ENCODE results near the gene UQCRH. TPM values are rescaled to one million over a fixed set of nuclear protein-coding genes. Genes with fewer than 3 reads are reported as not detected.

UQCRH gene
- polyA plus RNA-seq, 1 of the 3 experiments (the other 2 are of a cell fraction), result 971 TPM

DNA sequence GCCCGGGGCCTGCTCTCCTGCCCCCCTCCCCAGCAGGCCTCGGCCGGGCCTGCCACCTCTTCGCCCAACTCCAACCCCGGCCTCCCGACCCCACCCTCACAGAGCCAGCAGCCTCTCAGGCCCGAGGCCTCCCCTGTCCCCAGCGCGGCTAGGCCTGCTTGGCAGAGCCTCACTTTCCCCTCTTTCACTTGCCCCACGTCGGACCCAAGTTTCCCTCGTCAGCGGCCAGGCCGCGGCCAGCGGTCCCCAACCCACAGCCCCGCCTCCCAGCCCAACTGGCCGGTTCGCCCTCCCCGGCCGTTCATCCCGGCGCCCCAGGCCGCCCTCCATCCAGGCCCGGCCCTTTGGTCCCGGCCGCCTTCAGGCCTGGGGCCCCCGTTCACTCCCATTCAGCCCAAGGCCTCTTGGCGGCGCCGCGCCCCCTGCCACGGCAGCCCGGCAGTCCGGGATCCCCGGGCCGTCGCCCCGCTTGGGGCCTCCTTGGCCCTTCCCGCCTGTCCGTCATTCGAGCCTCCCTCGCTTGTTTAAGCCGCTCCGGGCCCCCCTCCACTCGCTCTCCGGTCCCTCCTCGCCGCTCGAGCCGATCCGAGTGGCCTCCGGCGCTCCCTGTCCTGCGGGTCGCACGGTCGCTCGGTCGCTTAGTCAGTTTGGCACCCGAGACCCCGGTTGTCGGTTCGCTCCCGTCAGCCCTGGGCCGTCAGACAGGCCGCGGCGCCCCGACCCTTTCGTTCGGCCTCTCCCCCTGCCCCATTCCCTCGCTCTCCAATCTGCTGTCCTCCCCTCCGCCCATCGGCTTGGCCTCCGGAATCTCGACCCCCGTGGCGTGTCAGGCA is 1.5 kb upstream of the UQCRH start:
- peak; percentile 80 for DNase-seq
- Histone ChIP-seq H4K20me1 (ENCODE audit: insufficient read depth) (peaks cover 20% of the 10 kb centered on the region), H2AFZ (ENCODE audit: low read depth) (peak overlapping the region; percentile 42; the same call in 1 of the 2 replicates), H3K27ac (ENCODE audit: low read depth in 2 of 2, low read length in 1 of 2) (peak overlapping the region; percentile 93), H3K4me1 (ENCODE audit: control insufficient read depth in 1 of 2, insufficient read depth in 2 of 2, low read depth in 1 of 2, low read length in 1 of 2) (peaks cover 13 to 18% of the 10 kb centered on the region in 2 experiments), H3K4me2 (peak overlapping the region; percentile 95), H3K27me3 (ENCODE audit: insufficient read depth) (no peaks in the 10 kb centered on the region), H3K36me3 (replicated peaks in 1 of 2; ENCODE audit: control insufficient read depth in 1 of 2, insufficient read depth in 2 of 2, low read length in 1 of 2) (peaks cover 12 to 26% of the 10 kb centered on the region in 2 experiments), H3K79me2 (ENCODE audit: insufficient read depth) (peaks cover 90% of the 10 kb centered on the region), H3K4me3 (ENCODE audit: low read depth in 2 of 2, low read length in 1 of 2) (peak overlapping the region; percentile 66 to 89), H3F3A (replicated peaks; ENCODE audit: insufficient read depth) (peaks cover 10% of the 10 kb centered on the region), H3K9ac (peak overlapping the region; percentile 98), H3K9me2 (no peaks in the 10 kb centered on the region), H3K9me3 (no peaks in the 10 kb centered on the region)
- POLR2A ChIA-PET, result interaction anchor here (2.5 kb wide), 1 partner anchor 39 kb away, joined by 17 read pairs; the partner anchor contains the start of gene NSUN4
- TF ChIP-seq, protein P1, sequence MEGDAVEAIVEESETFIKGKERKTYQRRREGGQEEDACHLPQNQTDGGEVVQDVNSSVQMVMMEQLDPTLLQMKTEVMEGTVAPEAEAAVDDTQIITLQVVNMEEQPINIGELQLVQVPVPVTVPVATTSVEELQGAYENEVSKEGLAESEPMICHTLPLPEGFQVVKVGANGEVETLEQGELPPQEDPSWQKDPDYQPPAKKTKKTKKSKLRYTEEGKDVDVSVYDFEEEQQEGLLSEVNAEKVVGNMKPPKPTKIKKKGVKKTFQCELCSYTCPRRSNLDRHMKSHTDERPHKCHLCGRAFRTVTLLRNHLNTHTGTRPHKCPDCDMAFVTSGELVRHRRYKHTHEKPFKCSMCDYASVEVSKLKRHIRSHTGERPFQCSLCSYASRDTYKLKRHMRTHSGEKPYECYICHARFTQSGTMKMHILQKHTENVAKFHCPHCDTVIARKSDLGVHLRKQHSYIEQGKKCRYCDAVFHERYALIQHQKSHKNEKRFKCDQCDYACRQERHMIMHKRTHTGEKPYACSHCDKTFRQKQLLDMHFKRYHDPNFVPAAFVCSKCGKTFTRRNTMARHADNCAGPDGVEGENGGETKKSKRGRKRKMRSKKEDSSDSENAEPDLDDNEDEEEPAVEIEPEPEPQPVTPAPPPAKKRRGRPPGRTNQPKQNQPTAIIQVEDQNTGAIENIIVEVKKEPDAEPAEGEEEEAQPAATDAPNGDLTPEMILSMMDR (IDR thresholded peaks at IDR 0.05), result peak; percentile 17; the same call in 1 of the 2 replicates
- TF ChIP-seq EP300 (IDR thresholded peaks at IDR 0.05; ENCODE audit: borderline replicate concordance in 1 of 2, low read depth in 1 of 2, low read length in 1 of 2), result 0 out of 4 replicates have a peak, but pooled peaks of 1 of the 2 experiments have one; percentile 11
- peak; percentile 16; the same call in 1 of the 2 replicates for TF ChIP-seq YY1 (IDR thresholded peaks at IDR 0.05; ENCODE audit: low read depth)
- TF ChIP-seq MAX (IDR thresholded peaks at IDR 0.05; ENCODE audit: low read depth), result no peak
- TF ChIP-seq RXRA (IDR thresholded peaks at IDR 0.05; ENCODE audit: borderline replicate concordance, low read depth), result no peak
- TF ChIP-seq CHD2 (IDR thresholded peaks at IDR 0.05; ENCODE audit: low read length, partially characterized antibody), result no peak
- TF ChIP-seq POLR2AphosphoS5 (IDR thresholded peaks at IDR 0.05; ENCODE audit: low read depth, low read length), result no peak
- TF ChIP-seq FOXM1 (IDR thresholded peaks at IDR 0.05; ENCODE audit: low read depth), result no peak
- CTCF ChIA-PET, result interaction anchor here (0.8 to 3.5 kb wide), 3 partner anchors 21 to 39 kb away, joined by 3 to 22 read pairs (median 3); partner anchors contain the start of gene NSUN4
- 2% methylated on average over 31 of the region's 79 CpGs for WGBS (ENCODE audit: low lambda C conversion rate)

- Histone ChIP-seq H3K36me3 (replicated peaks in 1 of 2; ENCODE audit: control insufficient read depth in 1 of 2, insufficient read depth in 2 of 2, low read length in 1 of 2) (peaks cover 7 to 20% of the 10 kb centered on the region in 2 experiments), H3K9me3 (no peaks in the 10 kb centered on the region), H3K27ac (ENCODE audit: low read depth in 2 of 2, low read length in 1 of 2) (peak overlapping the region; percentile 93), H3K4me1 (ENCODE audit: control insufficient read depth in 1 of 2, insufficient read depth in 2 of 2, low read depth in 1 of 2, low read length in 1 of 2) (peaks cover 13 to 18% of the 10 kb centered on the region in 2 experiments), H4K20me1 (ENCODE audit: insufficient read depth) (peaks cover 26% of the 10 kb centered on the region), H3F3A (replicated peaks; ENCODE audit: insufficient read depth) (peaks cover 10% of the 10 kb centered on the region), H2AFZ (ENCODE audit: low read depth) (peak overlapping the region; percentile 36; the same call in 1 of the 2 replicates), H3K4me2 (peak overlapping the region; percentile 95), H3K9ac (peak overlapping the region; percentile 98), H3K9me2 (no peaks in the 10 kb centered on the region), H3K4me3 (ENCODE audit: low read depth in 2 of 2, low read length in 1 of 2) (peak overlapping the region; percentile 66 to 89), H3K27me3 (ENCODE audit: insufficient read depth) (no peaks in the 10 kb centered on the region), H3K79me2 (ENCODE audit: insufficient read depth) (peaks cover 95% of the 10 kb centered on the region)
- CTCF ChIA-PET, result interaction anchor here (0.9 to 3.5 kb wide), 7 partner anchors 11 to 45 kb away, joined by 3 to 22 read pairs (median 4); partner anchors contain the start of gene NSUN4
- POLR2A ChIA-PET, result interaction anchor here (0.7 to 2.5 kb wide), 6 partner anchors 16 to 75 kb away, joined by 3 to 17 read pairs (median 4); partner anchors contain the start of genes NSUN4 and RAD54L
- no peak for DNase-seq
- WGBS (ENCODE audit: low lambda C conversion rate), result 0% methylated on average over 6 of the region's 32 CpGs
- TF ChIP-seq NFIC (IDR thresholded peaks at IDR 0.05; ENCODE audit: borderline replicate concordance), result no peak
- no peak for TF ChIP-seq TAF1 (IDR thresholded peaks at IDR 0.05; ENCODE audit: borderline replicate concordance, low read depth, low read length)
- TF ChIP-seq, protein P2, sequence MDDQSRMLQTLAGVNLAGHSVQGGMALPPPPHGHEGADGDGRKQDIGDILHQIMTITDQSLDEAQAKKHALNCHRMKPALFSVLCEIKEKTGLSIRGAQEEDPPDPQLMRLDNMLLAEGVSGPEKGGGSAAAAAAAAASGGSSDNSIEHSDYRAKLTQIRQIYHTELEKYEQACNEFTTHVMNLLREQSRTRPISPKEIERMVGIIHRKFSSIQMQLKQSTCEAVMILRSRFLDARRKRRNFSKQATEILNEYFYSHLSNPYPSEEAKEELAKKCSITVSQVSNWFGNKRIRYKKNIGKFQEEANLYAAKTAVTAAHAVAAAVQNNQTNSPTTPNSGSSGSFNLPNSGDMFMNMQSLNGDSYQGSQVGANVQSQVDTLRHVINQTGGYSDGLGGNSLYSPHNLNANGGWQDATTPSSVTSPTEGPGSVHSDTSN (IDR thresholded peaks at IDR 0.05), result no peak
- no peak for TF ChIP-seq MAX (IDR thresholded peaks at IDR 0.05; ENCODE audit: low read depth)
- TF ChIP-seq TEAD4 (IDR thresholded peaks at IDR 0.05; ENCODE audit: borderline replicate concordance, insufficient read depth), result no peak
- 0 out of 2 replicates have a peak, but pooled peaks have one; percentile 8 for TF ChIP-seq MXI1 (IDR thresholded peaks at IDR 0.05; ENCODE audit: low read depth, low read length)
- no peak for TF ChIP-seq YY1 (IDR thresholded peaks at IDR 0.05; ENCODE audit: low read depth)
Observed at GRCh38 chr1:46302641-46303037, 859 bp upstream of the UQCRH start.

Data from SK-N-SH (cell line).